ENCODE results near the gene PON1. TPM values are rescaled to one million over a fixed set of nuclear protein-coding genes. Genes with fewer than 3 reads are reported as not detected.

The PON1 gene
- total and polyA plus RNA-seq, 2 experiments from 2014 or later = 0.51 TPM; not detected in 1

- no peak for DNase-seq (ENCODE audit: low read depth in 1 of 2, low spot score in 1 of 2)
- no peak overlapping the region for H3K4me3 ChIP-seq
- peaks cover 21% of the 10 kb centered on the region for H3K27me3 ChIP-seq
- no peaks in the 10 kb centered on the region for H3K9me3 ChIP-seq (ENCODE audit: low read depth)
- TF ChIP-seq CTCF (IDR thresholded peaks at IDR 0.05; ENCODE audit: low read depth, low read length) = no peak
- no peaks in the 10 kb centered on the region for H3K4me1 ChIP-seq (ENCODE audit: low read depth)
- no peak overlapping the region for H3K27ac ChIP-seq
- no peaks in the 10 kb centered on the region for H3K36me3 ChIP-seq
These were observed 1.5 kb downstream of the PON1 start for GRCh38 chr7:95322854-95323253.

GRCh38 chr7:95322396-95322795 lies 1.9 kb downstream of the PON1 start:
- Histone ChIP-seq H3K4me3 (no peak overlapping the region), H3K27ac (no peak overlapping the region), H3K36me3 (no peaks in the 10 kb centered on the region), H3K9me3 (ENCODE audit: low read depth) (no peaks in the 10 kb centered on the region), H3K27me3 (peaks cover 21% of the 10 kb centered on the region), H3K4me1 (ENCODE audit: low read depth) (no peaks in the 10 kb centered on the region)
- DNase-seq (ENCODE audit: low read depth in 1 of 2, low spot score in 1 of 2) = no peak
- TF ChIP-seq CTCF (IDR thresholded peaks at IDR 0.05; ENCODE audit: low read depth, low read length) = no peak

- no peak overlapping the region for H3K4me3 ChIP-seq
- no peak for TF ChIP-seq CTCF (IDR thresholded peaks at IDR 0.05; ENCODE audit: low read depth, low read length)
These were observed 2.6 kb downstream of the PON1 start for GRCh38 chr7:95321720-95322119.

GRCh38 chr7:95320651-95321050 lies 3.7 kb downstream of the PON1 start:
- peaks cover 21% of the 10 kb centered on the region for H3K27me3 ChIP-seq
- H3K4me1 ChIP-seq (ENCODE audit: low read depth) = no peaks in the 10 kb centered on the region
- no peak overlapping the region for H3K27ac ChIP-seq
- no peak overlapping the region for H3K4me3 ChIP-seq
- DNase-seq (ENCODE audit: low read depth in 1 of 2, low spot score in 1 of 2) = no peak
- no peaks in the 10 kb centered on the region for H3K36me3 ChIP-seq
- TF ChIP-seq CTCF (IDR thresholded peaks at IDR 0.05; ENCODE audit: low read depth, low read length) = no peak
- no peaks in the 10 kb centered on the region for H3K9me3 ChIP-seq (ENCODE audit: low read depth)

More at GRCh38 chr7:95321720-95322119, 2.6 kb downstream of the PON1 start:
- no peaks in the 10 kb centered on the region for H3K9me3 ChIP-seq (ENCODE audit: low read depth)
- no peak for DNase-seq (ENCODE audit: low read depth in 1 of 2, low spot score in 1 of 2)
- H3K27ac ChIP-seq = no peak overlapping the region
- no peaks in the 10 kb centered on the region for H3K4me1 ChIP-seq (ENCODE audit: low read depth)
- H3K27me3 ChIP-seq = peaks cover 21% of the 10 kb centered on the region
- H3K36me3 ChIP-seq = no peaks in the 10 kb centered on the region

- Histone ChIP-seq H3K4me3 (no peak overlapping the region), H3K27ac (no peak overlapping the region), H3K9me3 (ENCODE audit: low read depth) (no peaks in the 10 kb centered on the region), H3K27me3 (peaks cover 11% of the 10 kb centered on the region), H3K4me1 (ENCODE audit: low read depth) (no peaks in the 10 kb centered on the region), H3K36me3 (no peaks in the 10 kb centered on the region)
- no peak for TF ChIP-seq CTCF (IDR thresholded peaks at IDR 0.05; ENCODE audit: low read depth, low read length)
- DNase-seq (ENCODE audit: low read depth in 1 of 2, low spot score in 1 of 2) = no peak
These were observed 4.8 kb downstream of the PON1 start for GRCh38 chr7:95319570-95319969.

Measured in cardiac muscle cell (in vitro differentiated cells and primary cell).